CD4-positive, CD25-positive, alpha-beta regulatory T cell (primary cell): Measurements from ENCODE around the gene KAZN. TPM values are rescaled to one million over a fixed set of nuclear protein-coding genes. Genes with fewer than 3 reads are reported as not detected.

ENCODE experiments used
- ATAC-seq, 2 donors: fragments of 150-1000 bp; cut with Tn5 transposase; one replicate each; pipeline ENCODE4 v1.10.0; 2021; ENCODE audit warnings: low read depth in 2 of 2, moderate number of reproducible peaks in 2 of 2, moderate library complexity in 1 of 2
- DNase-seq, 3 donors: peaks; one replicate each; pipeline versions ENCODE4 v3.0.0 to v3.0.0-alpha.2; 2012 to 2022; ENCODE audit warnings: mixed read lengths in 1 of 3
- H3K27ac ChIP-seq: one replicate; pipeline ENCODE4 v1.7.0; 2013; ENCODE audit warnings: mild to moderate bottlenecking, low read length; ENCODE audit not compliant: insufficient read depth, poor library complexity, severe bottlenecking
- H3K27me3 ChIP-seq: one replicate; pipeline ENCODE4 v1.7.0; 2013; ENCODE audit warnings: low read length; ENCODE audit not compliant: control insufficient read depth, insufficient read depth
- H3K36me3 ChIP-seq: one replicate; pipeline ENCODE4 v1.7.0; 2013; ENCODE audit warnings: mild to moderate bottlenecking, low read length, moderate library complexity; ENCODE audit not compliant: control insufficient read depth, insufficient read depth
- H3K4me1 ChIP-seq: 2 replicates; pipeline ENCODE4 v1.7.0; 2013; ENCODE audit warnings: mild to moderate bottlenecking, low read length; ENCODE audit not compliant: insufficient read depth, control insufficient read depth, poor library complexity, severe bottlenecking
- H3K4me3 ChIP-seq: one replicate; pipeline ENCODE4 v1.7.0; 2013; ENCODE audit warnings: low read depth, mild to moderate bottlenecking, low read length, moderate library complexity
- H3K9me3 ChIP-seq, 2 experiments: 1 replicate in 1 of 2; 2 replicates in 1 of 2; pipeline ENCODE4 v1.7.0; 2013; ENCODE audit warnings: low read length in 2 of 2, mild to moderate bottlenecking in 1 of 2, moderate library complexity in 1 of 2; ENCODE audit not compliant: control insufficient read depth in 2 of 2
- H3K27ac Mint-ChIP-seq, 3 donors: one replicate each; pipeline ENCODE4 v1.8.0; 2020 to 2022; ENCODE audit warnings: mild to moderate bottlenecking in 3 of 3, mixed read lengths in 3 of 3, moderate library complexity in 2 of 3
- H3K27me3 Mint-ChIP-seq: one replicate; pipeline ENCODE4 v1.8.0; 2022; ENCODE audit warnings: mild to moderate bottlenecking, mixed read lengths
- H3K36me3 Mint-ChIP-seq: one replicate; pipeline ENCODE4 v1.8.0; 2020; ENCODE audit warnings: mixed read lengths
- H3K4me1 Mint-ChIP-seq, 4 donors: one replicate each; pipeline ENCODE4 v1.8.0; 2020 to 2022; ENCODE audit warnings: mixed read lengths in 4 of 4, mild to moderate bottlenecking in 1 of 4
- H3K4me3 Mint-ChIP-seq, 4 donors: one replicate each; pipeline ENCODE4 v1.8.0; 2020 to 2022; ENCODE audit warnings: mild to moderate bottlenecking in 4 of 4, mixed read lengths in 4 of 4, moderate library complexity in 3 of 4
- H3K9me3 Mint-ChIP-seq, 7 donors: one replicate each; pipeline ENCODE4 v1.8.0; 2020 to 2022; ENCODE audit warnings: mixed read lengths in 7 of 7, mild to moderate bottlenecking in 3 of 7, moderate library complexity in 2 of 7
- polyA plus RNA-seq, 4 donors: library from polyadenylated mRNA; unstranded; fragments of 300-500 nt; fragmentation: Illumina TruSeq; gene quantifications; one replicate each; pipeline ENCODE4 v1.2.3, GENCODE V29; 2021
- total RNA-seq: library from RNA; stranded (reverse); gene quantifications from one replicate; pipeline ENCODE4 v1.2.3, GENCODE V29; 2022

The KAZN gene
- total and polyA plus RNA-seq, 5 donors from 2014 or later = not detected

- H3K27ac Mint-ChIP-seq = no peak overlapping the region
- H3K36me3 Mint-ChIP-seq = peaks cover 2% of the 10 kb centered on the region
- Histone ChIP-seq H3K9me3 (peaks cover 4 to 17% of the 10 kb centered on the region in 2 experiments), H3K27me3 (no peaks in the 10 kb centered on the region), H3K36me3 (no peaks in the 10 kb centered on the region), H3K4me1 (no peaks in the 10 kb centered on the region), H3K27ac (no peak overlapping the region), H3K4me3 (no peak overlapping the region)
- ATAC-seq (no peak), DNase-seq (no peak)
- no peaks in the 10 kb centered on the region for H3K27me3 Mint-ChIP-seq
- H3K4me3 Mint-ChIP-seq = no peak overlapping the region
- H3K4me1 Mint-ChIP-seq = no peaks in the 10 kb centered on the region
- H3K9me3 Mint-ChIP-seq = peaks cover 2 to 27% (median 4%) of the 10 kb centered on the region in 7 donors
These were observed 111.8 kb downstream of the KAZN start for GRCh38 chr1:14710331-14710730.

GRCh38 chr1:14712136-14712535 is 113.7 kb downstream of the KAZN start:
- no peaks in the 10 kb centered on the region for H3K4me1 ChIP-seq
- H3K4me1 Mint-ChIP-seq = no peaks in the 10 kb centered on the region
- no peak overlapping the region for H3K27ac ChIP-seq
- no peaks in the 10 kb centered on the region for H3K27me3 ChIP-seq
- no peaks in the 10 kb centered on the region for H3K27me3 Mint-ChIP-seq
- no peak overlapping the region for H3K27ac Mint-ChIP-seq
- peaks cover 4 to 17% of the 10 kb centered on the region in 2 experiments for H3K9me3 ChIP-seq
- no peak overlapping the region for H3K4me3 Mint-ChIP-seq
- peaks cover 2% of the 10 kb centered on the region for H3K36me3 Mint-ChIP-seq
- DNase-seq (no peak), ATAC-seq (no peak)
- H3K36me3 ChIP-seq = no peaks in the 10 kb centered on the region
- peaks cover 0 to 24% (median 4%) of the 10 kb centered on the region in 7 donors for H3K9me3 Mint-ChIP-seq
- H3K4me3 ChIP-seq = no peak overlapping the region

GRCh38 chr1:14713077-14713476 is 114.6 kb downstream of the KAZN start:
- Mint-ChIP-seq H3K27ac (no peak overlapping the region), H3K27me3 (no peaks in the 10 kb centered on the region), H3K4me1 (no peaks in the 10 kb centered on the region), H3K9me3 (peaks cover 0 to 18% (median 4%) of the 10 kb centered on the region in 7 donors), H3K4me3 (no peak overlapping the region), H3K36me3 (peaks cover 2% of the 10 kb centered on the region)
- Histone ChIP-seq H3K9me3 (peaks cover 4 to 14% of the 10 kb centered on the region in 2 experiments), H3K4me3 (no peak overlapping the region), H3K27me3 (no peaks in the 10 kb centered on the region), H3K4me1 (no peaks in the 10 kb centered on the region), H3K36me3 (no peaks in the 10 kb centered on the region), H3K27ac (no peak overlapping the region)
- ATAC-seq (no peak), DNase-seq (no peak)

- Histone ChIP-seq H3K27me3 (no peaks in the 10 kb centered on the region), H3K36me3 (no peaks in the 10 kb centered on the region), H3K4me1 (no peaks in the 10 kb centered on the region), H3K27ac (no peak overlapping the region), H3K4me3 (no peak overlapping the region), H3K9me3 (no peaks in the 10 kb centered on the region)
- H3K4me3 Mint-ChIP-seq = no peak overlapping the region
- no peaks in the 10 kb centered on the region for H3K36me3 Mint-ChIP-seq
- DNase-seq (no peak), ATAC-seq (no peak)
- no peaks in the 10 kb centered on the region for H3K27me3 Mint-ChIP-seq
- H3K9me3 Mint-ChIP-seq = peaks cover 0 to 8% (median 2%) of the 10 kb centered on the region in 7 donors
- H3K27ac Mint-ChIP-seq = no peak overlapping the region
- no peaks in the 10 kb centered on the region for H3K4me1 Mint-ChIP-seq
These were observed 116.8 kb downstream of the KAZN start for GRCh38 chr1:14715266-14715665.

GRCh38 chr1:14715802-14716201 is 117.3 kb downstream of the KAZN start:
- no peak overlapping the region for H3K27ac ChIP-seq
- Mint-ChIP-seq H3K9me3 (peaks cover 0 to 5% (median 2%) of the 10 kb centered on the region in 7 donors), H3K4me1 (no peaks in the 10 kb centered on the region), H3K27ac (no peak overlapping the region), H3K4me3 (no peak overlapping the region), H3K27me3 (no peaks in the 10 kb centered on the region), H3K36me3 (no peaks in the 10 kb centered on the region)
- DNase-seq (no peak), ATAC-seq (no peak)
- H3K9me3 ChIP-seq = no peaks in the 10 kb centered on the region
- no peaks in the 10 kb centered on the region for H3K27me3 ChIP-seq
- no peak overlapping the region for H3K4me3 ChIP-seq
- no peaks in the 10 kb centered on the region for H3K4me1 ChIP-seq
- no peaks in the 10 kb centered on the region for H3K36me3 ChIP-seq

- H3K4me3 Mint-ChIP-seq = no peak overlapping the region
- H3K9me3 Mint-ChIP-seq = peaks cover 0 to 4% (median 3%) of the 10 kb centered on the region in 7 donors
- Histone ChIP-seq H3K27ac (no peak overlapping the region), H3K27me3 (no peaks in the 10 kb centered on the region), H3K4me3 (no peak overlapping the region), H3K4me1 (no peaks in the 10 kb centered on the region), H3K9me3 (no peaks in the 10 kb centered on the region), H3K36me3 (no peaks in the 10 kb centered on the region)
- H3K27ac Mint-ChIP-seq = no peak overlapping the region
- ATAC-seq (no peak), DNase-seq (no peak)
- no peaks in the 10 kb centered on the region for H3K27me3 Mint-ChIP-seq
- H3K4me1 Mint-ChIP-seq = no peaks in the 10 kb centered on the region
- H3K36me3 Mint-ChIP-seq = no peaks in the 10 kb centered on the region
These were observed 118.0 kb downstream of the KAZN start for GRCh38 chr1:14716474-14716873.

GRCh38 chr1:14718476-14718875 is 120.0 kb downstream of the KAZN start:
- Histone ChIP-seq H3K9me3 (no peaks in the 10 kb centered on the region), H3K4me1 (no peaks in the 10 kb centered on the region), H3K27ac (no peak overlapping the region), H3K27me3 (no peaks in the 10 kb centered on the region), H3K36me3 (no peaks in the 10 kb centered on the region), H3K4me3 (no peak overlapping the region)
- peaks cover 0 to 4% (median 2%) of the 10 kb centered on the region in 7 donors for H3K9me3 Mint-ChIP-seq
- no peak for ATAC-seq
- H3K4me1 Mint-ChIP-seq = no peaks in the 10 kb centered on the region
- H3K4me3 Mint-ChIP-seq = no peak overlapping the region
- H3K27ac Mint-ChIP-seq = no peak overlapping the region
- no peaks in the 10 kb centered on the region for H3K36me3 Mint-ChIP-seq
- DNase-seq = no peak
- no peaks in the 10 kb centered on the region for H3K27me3 Mint-ChIP-seq

- no peaks in the 10 kb centered on the region for H3K4me1 ChIP-seq
- Mint-ChIP-seq H3K27ac (no peak overlapping the region), H3K9me3 (peaks cover 0 to 7% (median 2%) of the 10 kb centered on the region in 7 donors), H3K4me1 (no peaks in the 10 kb centered on the region), H3K36me3 (no peaks in the 10 kb centered on the region), H3K4me3 (no peak overlapping the region), H3K27me3 (no peaks in the 10 kb centered on the region)
- H3K4me3 ChIP-seq = no peak overlapping the region
- H3K9me3 ChIP-seq = no peaks in the 10 kb centered on the region
- H3K36me3 ChIP-seq = no peaks in the 10 kb centered on the region
- no peak for DNase-seq
- H3K27ac ChIP-seq = no peak overlapping the region
- no peaks in the 10 kb centered on the region for H3K27me3 ChIP-seq
- no peak for ATAC-seq
These were observed 124.9 kb downstream of the KAZN start for GRCh38 chr1:14723401-14723800.
